Duodenal mucosa (tissue), 2 donors: ENCODE measurements around the gene ZNF740.

Source experiments
- H3K27ac ChIP-seq: one replicate; pipeline ENCODE4 v1.7.0; 2013; ENCODE audit warnings: low read depth, low read length
- H3K27me3 ChIP-seq, 2 donors: one replicate each; pipeline ENCODE4 v1.7.0; 2013; ENCODE audit warnings: low read length in 2 of 2, control low read depth in 1 of 2; ENCODE audit not compliant: insufficient read depth in 2 of 2, control insufficient read depth in 1 of 2
- H3K36me3 ChIP-seq, 2 donors: one replicate each; pipeline ENCODE4 v1.7.0; 2013; ENCODE audit warnings: low read length in 2 of 2, control low read depth in 1 of 2; ENCODE audit not compliant: insufficient read depth in 2 of 2, control insufficient read depth in 1 of 2
- H3K4me1 ChIP-seq, 2 donors: one replicate each; pipeline ENCODE4 v1.7.0; 2013; ENCODE audit warnings: low read length in 2 of 2, control low read depth in 1 of 2; ENCODE audit not compliant: insufficient read depth in 2 of 2, control insufficient read depth in 1 of 2
- H3K4me3 ChIP-seq, 2 donors: one replicate each; pipeline ENCODE4 v1.7.0; 2013; ENCODE audit warnings: low read length in 2 of 2, low read depth in 1 of 2
- H3K9ac ChIP-seq, 2 donors: one replicate each; pipeline ENCODE4 v1.7.0; 2013; ENCODE audit warnings: low read length in 2 of 2, low read depth in 1 of 2
- H3K9me3 ChIP-seq, 2 donors: one replicate each; pipeline ENCODE4 v1.7.0; 2013; ENCODE audit warnings: low read length in 2 of 2, control low read depth in 1 of 2; ENCODE audit not compliant: control insufficient read depth in 1 of 2

Gene ZNF740

GRCh38 chr12:53241623-53242412, 61.3 kb downstream of the ZNF740 start:
- Histone ChIP-seq H3K36me3 (no peaks in the 10 kb centered on the region), H3K4me1 (no peaks in the 10 kb centered on the region), H3K4me3 (no peak overlapping the region), H3K9ac (no peak overlapping the region), H3K27ac (no peak overlapping the region), H3K9me3 (no peaks in the 10 kb centered on the region), H3K27me3 (peaks cover 4 to 9% of the 10 kb centered on the region in 2 donors)

- H3K4me3 ChIP-seq: no peak overlapping the region
- H3K9ac ChIP-seq: no peak overlapping the region
These were observed 63.8 kb downstream of the ZNF740 start for GRCh38 chr12:53244337-53244736.

More at GRCh38 chr12:53244337-53244736, 63.8 kb downstream of the ZNF740 start:
- Histone ChIP-seq H3K9me3 (no peaks in the 10 kb centered on the region), H3K36me3 (no peaks in the 10 kb centered on the region), H3K4me1 (no peaks in the 10 kb centered on the region), H3K27me3 (peaks cover 0 to 9% of the 10 kb centered on the region in 2 donors), H3K27ac (no peak overlapping the region)
